DMS53 treated with DMSO at 0.1 percent for 48 hours (cell line): ENCODE data around the gene CACNB2.
"Not testable (repeated sequence)": the region's sequence is repeated elsewhere in the genome, so short reads cannot be mapped to it uniquely, and the experiment has no call there.

Source experiments
- DNase-seq: peaks from one replicate; lab custom pipeline; 2025; ENCODE audit not compliant: unreplicated experiment; lab: John Stamatoyannopoulos, UW

The CACNB2 gene

GRCh38 chr10:18196806-18197550, 56.8 kb downstream of the CACNB2 start:
- DNase-seq: no peak

DNA sequence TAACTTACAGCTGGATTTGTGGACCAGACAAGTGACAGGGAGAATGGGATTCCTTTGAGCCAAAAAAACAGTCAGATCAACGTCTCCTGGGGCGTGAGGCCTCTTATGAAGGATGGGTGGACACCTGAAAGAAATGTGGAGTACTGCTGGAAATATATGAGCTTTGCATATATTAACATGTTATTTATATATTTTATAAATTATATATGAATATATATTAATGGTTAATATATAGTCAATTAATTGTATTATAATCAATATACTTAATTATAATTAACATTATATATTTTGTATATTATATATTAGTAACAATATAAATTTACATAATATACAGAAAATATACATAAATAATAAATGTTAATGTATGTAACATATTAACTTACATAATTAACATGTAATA, 57.5 kb downstream of the CACNB2 start:
- no peak for DNase-seq

DNA sequence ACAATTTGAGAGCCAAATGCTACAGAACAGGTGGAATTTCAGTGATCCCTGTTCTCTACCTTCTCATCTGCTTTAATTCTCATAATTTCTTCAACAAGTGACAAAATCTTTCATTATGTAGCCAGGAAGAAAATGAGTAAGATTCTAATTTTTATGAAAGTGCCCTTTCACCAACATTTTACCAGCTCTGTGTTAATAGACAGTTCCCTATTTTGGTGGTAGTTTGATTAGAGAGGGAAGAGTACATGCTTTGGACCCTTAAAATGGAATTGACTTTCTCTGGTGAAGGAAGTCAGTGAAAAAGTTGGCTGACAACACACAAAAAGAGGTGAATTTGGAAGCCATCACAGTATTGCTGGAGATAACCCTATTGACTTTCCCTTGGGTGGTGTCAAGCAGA, 61.7 kb downstream of the CACNB2 start:
- DNase-seq: no peak

DNA sequence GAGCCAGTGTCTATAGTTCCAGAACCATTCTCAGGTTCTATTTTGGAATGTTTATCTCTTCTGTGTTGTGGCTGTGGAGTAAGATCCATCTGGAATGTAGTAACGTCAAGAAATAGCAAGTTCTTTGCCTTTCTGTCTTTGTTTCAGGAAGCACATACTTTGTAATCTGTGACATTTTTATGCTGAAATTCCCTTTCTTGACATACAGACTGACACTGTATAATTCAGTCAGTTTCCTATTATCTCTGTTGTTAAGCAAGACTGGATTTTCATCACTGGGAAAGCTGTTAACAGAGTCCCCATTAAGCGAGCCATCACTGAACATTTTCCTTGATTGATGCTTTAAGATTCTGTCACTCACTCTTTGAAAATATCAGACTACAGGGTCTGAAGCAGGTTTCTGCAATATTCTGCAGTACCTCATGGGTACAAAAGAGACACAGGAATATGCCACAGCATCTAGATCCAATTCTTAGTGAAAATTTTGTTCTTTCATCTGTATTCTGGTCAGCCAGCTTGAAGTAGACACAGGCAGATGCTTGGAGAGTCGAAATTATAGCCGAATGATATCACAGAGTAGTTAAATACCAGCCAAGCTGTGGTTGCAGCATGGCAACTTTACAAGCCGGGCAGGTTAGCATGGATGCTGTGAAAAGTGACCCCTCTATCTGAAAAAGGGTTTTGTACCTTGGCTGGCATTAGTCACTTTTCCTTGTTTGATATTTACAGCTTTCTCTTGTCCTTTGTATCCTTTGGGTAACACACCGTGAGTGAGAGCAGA, 62.6 kb downstream of the CACNB2 start:
- DNase-seq: no peak

DNA sequence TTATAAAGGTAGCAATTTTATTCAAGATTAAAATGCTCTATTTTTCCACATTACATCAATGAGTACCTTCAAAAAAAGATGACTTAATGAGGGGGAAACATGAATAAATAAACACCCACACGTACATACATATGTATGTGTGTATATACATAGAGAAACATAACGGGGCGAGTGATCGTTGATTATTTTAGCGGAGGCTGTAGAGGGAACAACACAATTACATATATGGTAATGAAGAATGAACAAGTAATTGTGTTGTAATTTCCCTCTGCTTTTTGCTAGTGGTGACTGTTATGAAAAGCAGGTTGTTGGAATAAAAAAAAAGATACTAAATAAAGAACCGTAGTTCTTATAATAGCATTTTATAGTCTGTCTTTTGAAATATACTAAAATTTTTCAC, 63.2 kb downstream of the CACNB2 start:
- DNase-seq: no peak

DNA sequence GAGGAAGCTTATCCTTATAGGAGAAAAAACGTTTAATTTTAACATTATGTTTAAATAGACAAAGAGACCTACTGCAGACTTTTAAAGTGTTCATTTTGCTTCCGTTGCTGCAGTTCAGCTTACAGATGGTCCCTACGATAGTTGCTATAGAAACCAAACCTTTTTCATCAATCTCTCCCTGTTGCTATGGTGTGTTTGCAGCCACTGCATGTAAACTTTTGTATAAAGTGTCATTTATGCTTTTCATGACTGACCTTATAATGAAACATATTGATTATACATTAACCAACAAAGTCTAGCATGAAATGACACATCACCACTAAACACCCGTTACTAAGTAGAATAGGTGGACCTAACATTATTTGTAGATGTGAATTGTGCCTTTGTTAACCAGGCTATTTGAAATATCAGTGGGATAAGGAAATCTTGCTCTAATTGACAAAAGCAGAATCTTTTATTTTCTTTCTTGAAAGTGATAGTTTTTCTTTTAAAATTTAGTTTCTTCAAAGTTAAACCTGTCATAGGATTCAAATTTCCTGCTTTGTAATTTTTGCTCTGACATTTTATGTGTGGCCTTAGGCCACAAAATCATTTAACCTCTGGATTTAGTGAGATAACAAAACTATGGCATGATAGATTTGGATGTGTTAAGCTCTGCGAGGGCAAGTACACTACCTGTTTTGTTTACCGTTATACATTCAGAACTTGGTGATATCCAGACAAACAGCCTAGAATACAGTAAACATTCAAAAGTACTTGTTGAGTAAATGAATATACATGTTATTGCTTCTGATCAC, 64.0 kb downstream of the CACNB2 start:
- no peak for DNase-seq

DNA sequence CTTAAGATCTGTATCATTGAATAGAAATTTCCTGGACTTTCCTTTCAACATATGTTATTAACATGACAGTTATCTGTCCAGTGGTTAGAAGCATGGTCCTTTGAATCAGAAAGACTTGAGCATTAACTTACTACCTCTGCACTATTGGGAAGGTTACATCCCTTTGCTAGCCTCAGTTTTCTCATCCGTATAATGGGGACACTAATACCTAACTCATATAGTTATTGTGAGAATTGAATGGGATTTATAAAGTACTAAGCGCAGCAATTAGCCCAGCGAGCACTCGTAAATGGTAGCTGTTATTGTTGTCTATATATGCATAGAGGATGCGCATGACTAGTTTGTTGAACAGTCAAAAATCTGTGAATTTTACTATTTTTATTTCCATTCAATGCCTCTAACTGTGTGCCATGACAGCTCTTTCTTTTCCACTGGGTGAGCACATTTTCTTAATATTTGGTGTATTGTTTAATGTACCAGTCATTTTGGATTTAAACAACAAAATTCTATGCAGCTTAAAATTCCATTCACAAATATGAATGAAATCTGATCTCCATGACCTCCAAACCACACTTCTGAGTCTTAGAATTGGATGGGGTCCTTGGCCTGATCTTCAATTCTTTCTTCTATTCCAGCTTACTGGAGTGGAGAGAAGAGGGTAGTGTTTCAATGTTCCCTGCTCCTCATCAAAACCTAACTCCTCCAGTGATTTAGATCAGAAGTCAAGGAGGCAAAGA, 65.0 kb downstream of the CACNB2 start:
- DNase-seq: no peak

GRCh38 chr10:18208186-18208585, 68.0 kb downstream of the CACNB2 start:
- DNase-seq: not testable (repeated sequence)

GRCh38 chr10:18209241-18209640, 69.0 kb downstream of the CACNB2 start:
- DNase-seq: no peak

DNA sequence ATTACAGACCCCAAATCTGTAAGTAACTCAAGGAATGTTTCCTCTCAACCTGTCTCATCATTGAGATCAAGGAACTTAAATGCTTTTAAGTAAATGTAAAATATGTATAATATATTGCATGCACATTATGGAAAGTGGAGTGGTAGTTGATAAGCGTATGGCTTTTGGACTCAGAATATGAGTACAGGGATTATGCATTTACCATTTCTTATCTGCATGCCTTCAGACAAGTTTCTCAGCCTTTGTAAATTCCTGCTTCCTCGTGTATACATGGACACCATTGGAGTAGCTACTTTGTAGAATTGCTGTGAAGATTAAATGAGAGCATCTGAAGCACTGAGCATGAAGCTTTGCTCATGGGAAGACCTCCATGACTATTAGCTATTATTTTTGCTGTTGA, 70.5 kb downstream of the CACNB2 start:
- no peak for DNase-seq

GRCh38 chr10:18211862-18212261, 71.6 kb downstream of the CACNB2 start:
- peak; percentile 43 for DNase-seq

DNA sequence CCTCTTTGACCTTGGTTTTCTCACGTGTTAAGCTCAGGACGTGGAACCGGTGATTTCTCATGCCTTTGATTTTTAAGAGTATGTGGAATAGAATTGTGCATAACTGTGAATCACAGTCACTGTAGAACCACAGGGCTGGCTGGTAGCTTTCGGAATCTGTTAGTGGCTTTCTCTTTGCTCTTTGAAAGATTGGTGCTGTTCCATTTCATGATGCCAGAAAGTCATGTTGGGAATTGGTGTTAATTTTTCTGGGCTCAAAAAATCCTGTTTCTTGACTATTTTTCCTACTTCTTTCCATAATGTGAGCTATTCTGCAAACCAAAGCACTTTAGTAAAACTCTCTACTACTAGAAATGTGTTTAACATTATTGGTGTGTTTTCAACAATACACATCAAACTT, 73.0 kb downstream of the CACNB2 start:
- no peak for DNase-seq

GRCh38 chr10:18214691-18215563, 74.7 kb downstream of the CACNB2 start:
- DNase-seq: peak; percentile 52

DNA sequence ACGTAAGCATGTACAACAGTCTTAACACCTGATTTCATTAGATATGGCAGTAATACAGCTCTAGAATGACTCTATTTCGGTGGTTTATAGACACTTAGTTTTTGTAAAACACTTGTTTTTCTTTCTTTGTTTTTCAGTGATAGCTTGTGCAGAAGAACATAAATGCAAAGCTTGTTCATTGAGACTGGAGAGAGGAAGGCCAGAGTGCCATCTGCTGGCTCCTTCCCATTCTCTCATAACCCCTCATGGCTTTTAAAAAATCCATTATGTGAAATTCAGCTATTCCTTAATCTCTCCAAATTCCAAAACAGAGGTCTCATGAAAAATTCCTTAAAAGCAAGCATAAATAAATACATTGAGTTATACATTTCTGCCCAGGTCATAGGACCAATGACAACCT, 76.3 kb downstream of the CACNB2 start:
- DNase-seq: peak; percentile 34

DNA sequence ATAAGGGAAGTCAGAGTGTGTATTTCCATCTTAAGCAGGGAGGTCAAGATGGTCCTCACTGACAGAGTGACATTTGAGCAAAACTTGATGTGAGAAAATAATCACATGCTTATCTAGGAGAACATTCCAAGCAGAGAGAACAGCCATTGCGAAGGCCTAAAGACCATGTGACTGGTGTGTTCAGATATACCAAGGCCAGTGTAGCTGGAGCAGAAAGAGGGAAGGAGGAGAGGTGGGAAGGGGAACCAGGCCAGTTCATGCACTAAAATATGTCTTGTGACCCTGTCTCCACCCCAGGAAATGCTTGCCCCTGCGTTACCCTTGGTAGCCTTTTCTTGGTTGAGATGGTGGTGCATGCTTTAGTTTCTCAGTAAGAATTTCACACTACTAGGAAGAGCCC, 77.4 kb downstream of the CACNB2 start:
- no peak for DNase-seq

DNA sequence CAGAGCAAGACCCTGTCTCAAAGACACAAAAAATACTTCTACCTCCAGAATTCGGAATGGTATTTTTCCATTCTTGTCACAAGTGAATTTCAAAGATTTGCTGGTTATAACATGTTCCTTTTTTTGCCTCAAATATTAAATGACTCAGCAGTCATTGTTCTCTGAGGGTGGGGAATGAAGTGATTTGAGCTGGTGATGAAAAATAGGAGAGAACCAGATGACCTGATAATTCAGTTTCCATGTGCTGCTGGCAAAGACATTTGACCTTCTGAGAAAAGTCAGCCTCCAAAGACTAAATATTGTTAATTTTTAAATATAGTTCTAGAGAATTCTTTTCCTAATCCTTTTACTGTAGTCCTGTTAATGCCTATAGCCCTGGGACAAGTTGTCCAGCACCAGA, 78.9 kb downstream of the CACNB2 start:
- DNase-seq: no peak

- DNase-seq: no peak
These were observed 80.9 kb downstream of the CACNB2 start for GRCh38 chr10:18221123-18221522.

DNA sequence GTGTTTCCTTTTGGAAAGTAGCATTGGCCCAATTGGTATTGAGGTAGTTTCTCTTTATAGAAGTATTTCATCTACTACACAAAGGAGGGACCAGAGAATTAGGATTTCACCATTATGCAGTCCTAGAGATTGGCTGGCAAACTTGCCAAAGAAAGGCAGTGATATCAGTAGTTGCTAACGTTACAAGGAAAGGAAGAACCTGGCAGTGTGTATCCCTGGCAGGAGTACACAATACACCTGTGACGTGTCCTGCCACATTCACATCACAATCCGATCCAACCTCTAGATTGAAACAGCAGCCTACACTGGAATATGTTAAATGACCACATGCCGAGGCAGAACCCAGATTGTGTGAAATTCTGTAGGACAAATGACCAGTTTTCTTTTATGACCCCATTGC, 81.7 kb downstream of the CACNB2 start:
- no peak for DNase-seq

DNA sequence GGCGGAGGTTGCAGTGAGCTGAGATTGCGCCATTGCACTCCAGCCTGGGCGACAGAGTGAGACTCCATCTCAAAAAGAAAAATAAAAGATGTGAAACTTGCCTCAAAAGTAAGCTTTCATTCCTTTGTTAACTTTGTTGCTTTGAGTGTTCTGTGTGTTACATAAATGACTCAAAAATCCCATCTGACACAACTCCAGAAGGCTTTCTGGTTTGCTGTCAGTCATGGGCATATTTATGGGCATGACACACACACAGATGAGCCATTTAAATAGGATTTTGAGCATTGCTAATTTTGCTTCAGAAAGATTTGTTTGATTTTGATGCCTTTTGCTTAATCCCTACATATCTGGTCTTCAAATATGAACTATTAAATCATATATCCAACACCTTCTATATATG, 82.6 kb downstream of the CACNB2 start:
- DNase-seq: no peak

- no peak for DNase-seq
These were observed 83.7 kb downstream of the CACNB2 start for GRCh38 chr10:18223898-18224297.
